Pulmonary artery endothelial cell (primary cell): ENCODE data around the gene TBX5. TPM values are rescaled to one million over a fixed set of nuclear protein-coding genes. Genes with fewer than 3 reads are reported as not detected.

ENCODE experiments used
- DNase-seq: peaks from one replicate; pipeline ENCODE4 v3.0.0-alpha.2; 2011; ENCODE audit warnings: low read depth, low spot score
- total RNA-seq: library from RNA; depleted of rRNA; stranded (reverse); fragments of >200 nt; gene quantifications from 2 replicates; pipeline ENCODE4 v1.2.3, GENCODE V29; 2014

Gene TBX5
- total RNA-seq, 1 donor from 2014 or later, result not detected

- no peak for DNase-seq
Measured at GRCh38 chr12:114406316-114406983, 506 bp upstream of the TBX5 start.

GRCh38 chr12:114404926-114405518 is 922 bp downstream of the TBX5 start:
- DNase-seq, result no peak

- DNase-seq, result no peak
Measured at GRCh38 chr12:114404083-114404925, 1.6 kb downstream of the TBX5 start.

- DNase-seq, result no peak
Measured at GRCh38 chr12:114403690-114404066, 2.3 kb downstream of the TBX5 start.

GRCh38 chr12:114403011-114403689 is 2.8 kb downstream of the TBX5 start:
- DNase-seq, result no peak

GRCh38 chr12:114402084-114402717 is 3.7 kb downstream of the TBX5 start:
- DNase-seq, result no peak

- DNase-seq, result no peak
Measured at GRCh38 chr12:114401328-114402083, 4.4 kb downstream of the TBX5 start.

GRCh38 chr12:114400925-114401324 is 5.0 kb downstream of the TBX5 start:
- DNase-seq, result no peak

- no peak for DNase-seq
Measured at GRCh38 chr12:114400361-114400811, 5.6 kb downstream of the TBX5 start.

- DNase-seq, result no peak
Measured at GRCh38 chr12:114399664-114400211, 6.2 kb downstream of the TBX5 start.

- no peak for DNase-seq
Measured at GRCh38 chr12:114397978-114398881, 7.7 kb downstream of the TBX5 start.

- no peak for DNase-seq
Measured at GRCh38 chr12:114396869-114397719, 8.8 kb downstream of the TBX5 start.

GRCh38 chr12:114396153-114396868 is 9.6 kb downstream of the TBX5 start:
- DNase-seq, result no peak

GRCh38 chr12:114395755-114396152 is 10.2 kb downstream of the TBX5 start:
- DNase-seq, result no peak

GRCh38 chr12:114395233-114395632 is 10.7 kb downstream of the TBX5 start:
- no peak for DNase-seq

- DNase-seq, result no peak
Measured at GRCh38 chr12:114393569-114393968, 12.4 kb downstream of the TBX5 start.

GRCh38 chr12:114392909-114393308 is 13.0 kb downstream of the TBX5 start:
- DNase-seq, result no peak

GRCh38 chr12:114391088-114391487 is 14.9 kb downstream of the TBX5 start:
- DNase-seq, result no peak
